Measurements from ENCODE around the gene DDX42. TPM values are rescaled to one million over a fixed set of nuclear protein-coding genes. Genes with fewer than 3 reads are reported as not detected.
A peak's percentile ranks its signal among the peaks of the same experiment; 100 is the strongest.

The DDX42 gene
- total and polyA plus RNA-seq, 2 of the 13 experiments (the other 11 are each of a cell fraction or from before 2014, with no cell fraction given), result 87.2 to 92.9 TPM

- TF ChIP-seq ZBTB49 (CRISPR knock-in tag; IDR thresholded peaks at IDR 0.05; ENCODE audit: borderline replicate concordance) (no peak), ZNF33B (CRISPR knock-in tag; IDR thresholded peaks at IDR 0.05) (0 out of 2 replicates have a peak, but pooled peaks have one; percentile 8), HNRNPH1 (optimal IDR thresholded peaks at IDR 0.05; ENCODE audit: low read depth, low read length) (no peak), TFAP4 (IDR thresholded peaks at IDR 0.05; ENCODE audit: borderline replicate concordance, low read depth) (no peak), AHR (CRISPR knock-in tag; IDR thresholded peaks at IDR 0.05) (no peak), ZNF10 (CRISPR knock-in tag; IDR thresholded peaks at IDR 0.05; ENCODE audit: borderline replicate concordance, low read depth) (no peak), SIX4 (CRISPR knock-in tag; IDR thresholded peaks at IDR 0.05) (no peak), ZFP41 (CRISPR knock-in tag; IDR thresholded peaks at IDR 0.05; ENCODE audit: borderline replicate concordance) (no peak), FOXK1 (CRISPR knock-in tag; IDR thresholded peaks at IDR 0.05; ENCODE audit: borderline replicate concordance, low read depth) (no peak), ZMYM3 (CRISPR knock-in tag; IDR thresholded peaks at IDR 0.05) (no peak), MNT (IDR thresholded peaks at IDR 0.05) (no peak), SRSF1 (optimal IDR thresholded peaks at IDR 0.05; ENCODE audit: low read depth, low read length) (no peak), ZSCAN31 (CRISPR knock-in tag; IDR thresholded peaks at IDR 0.05; ENCODE audit: low read depth) (peak; percentile 87), KLF12 (CRISPR knock-in tag; IDR thresholded peaks at IDR 0.05; ENCODE audit: borderline replicate concordance) (no peak), BRCA1 (CRISPR knock-in tag; IDR thresholded peaks at IDR 0.05) (no peak), ZNF282 (IDR thresholded peaks at IDR 0.05; ENCODE audit: partially characterized antibody) (no peak), MAFG (CRISPR knock-in tag; IDR thresholded peaks at IDR 0.05) (0 out of 2 replicates have a peak, but pooled peaks have one; percentile 19), ZNF550 (CRISPR knock-in tag; IDR thresholded peaks at IDR 0.05; ENCODE audit: borderline replicate concordance) (no peak), USF2 (IDR thresholded peaks at IDR 0.05; ENCODE audit: low read depth, low read length) (no peak), USF2 (CRISPR knock-in tag; IDR thresholded peaks at IDR 0.05; ENCODE audit: borderline replicate concordance) (no peak), ZNF296 (CRISPR knock-in tag; conservative IDR thresholded peaks at IDR 0.05) (no peak; the same call in 1 of the 2 replicates), ZNF691 (CRISPR knock-in tag; IDR thresholded peaks at IDR 0.05; ENCODE audit: borderline replicate concordance, low read depth) (0 out of 2 replicates have a peak, but pooled peaks have one; percentile 5)
Observed at GRCh38 chr17:63774141-63774968, at the start of gene DDX42 (continued).
